HG02571 (cell line): ENCODE data around the gene LDHD.

Experiments
- ATAC-seq: cut with Tn5 transposase; IDR thresholded peaks from one replicate; pipeline ENCODE4 v1.9.1; 2021; ENCODE audit warnings: mild to moderate bottlenecking, moderate library complexity; ENCODE audit not compliant: unreplicated experiment

The LDHD gene

DNA sequence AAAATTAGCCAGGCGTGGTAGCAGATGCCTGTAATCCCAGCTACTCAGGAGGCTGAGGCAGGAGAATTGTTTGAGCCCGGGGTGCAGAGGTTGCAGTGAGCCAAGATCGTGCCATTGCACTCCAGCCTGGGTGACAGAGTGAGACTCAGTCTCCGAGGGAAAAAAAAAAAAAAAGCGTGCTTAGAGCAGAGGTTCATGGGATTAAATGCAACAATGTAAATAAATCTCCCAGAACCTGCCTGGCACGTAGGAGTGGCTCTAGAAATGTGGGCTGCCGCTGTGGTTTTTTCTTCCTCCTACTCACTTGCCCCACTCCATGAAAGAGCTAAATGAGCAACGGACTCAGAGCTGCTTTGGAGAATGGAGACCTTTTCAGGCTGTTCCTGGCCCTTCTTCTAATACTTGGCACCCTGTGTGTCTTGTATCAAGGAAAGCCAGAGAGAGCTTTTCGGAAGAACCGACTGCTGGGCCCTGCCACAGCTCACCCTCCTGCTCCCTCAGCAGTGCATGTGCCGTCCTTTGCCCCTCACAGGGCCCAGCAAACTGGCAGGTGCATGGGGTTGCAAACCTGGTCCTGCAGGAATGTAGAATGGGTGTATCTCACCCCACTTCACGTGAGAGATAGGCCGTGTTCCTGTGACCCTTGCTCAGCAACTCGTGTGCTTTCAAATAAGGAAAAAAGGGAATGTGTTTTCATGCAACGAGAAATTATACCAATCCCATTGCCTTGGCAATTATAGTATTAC, 52.0 kb downstream of the LDHD start:
- ATAC-seq = no peak

DNA sequence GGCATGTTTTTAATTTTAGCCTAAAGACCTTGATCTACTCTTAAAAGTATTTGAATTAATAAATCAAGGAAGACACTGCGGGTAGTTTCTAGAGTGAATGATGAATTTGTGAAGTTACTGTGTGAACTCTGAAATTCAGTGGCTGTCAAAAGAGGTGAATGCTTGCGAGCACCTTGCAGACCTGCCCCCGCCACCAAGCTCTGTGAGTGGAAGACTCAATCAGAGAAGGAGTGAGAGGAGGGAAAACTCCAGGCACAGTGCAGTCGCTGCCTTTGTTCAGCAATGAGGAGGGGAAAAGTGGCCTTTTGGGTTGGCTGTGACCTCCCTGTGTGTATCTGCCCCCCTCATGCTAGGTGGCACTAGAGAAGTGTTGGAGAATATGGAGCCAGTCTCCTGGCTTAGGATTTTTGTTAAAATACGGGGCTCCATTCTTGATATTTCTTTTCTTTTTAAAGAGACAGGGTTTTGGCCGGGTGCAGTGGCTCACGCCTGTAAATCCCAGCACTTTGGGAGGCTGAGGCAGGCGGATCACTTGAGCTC, 53.0 kb downstream of the LDHD start:
- no peak for ATAC-seq

DNA sequence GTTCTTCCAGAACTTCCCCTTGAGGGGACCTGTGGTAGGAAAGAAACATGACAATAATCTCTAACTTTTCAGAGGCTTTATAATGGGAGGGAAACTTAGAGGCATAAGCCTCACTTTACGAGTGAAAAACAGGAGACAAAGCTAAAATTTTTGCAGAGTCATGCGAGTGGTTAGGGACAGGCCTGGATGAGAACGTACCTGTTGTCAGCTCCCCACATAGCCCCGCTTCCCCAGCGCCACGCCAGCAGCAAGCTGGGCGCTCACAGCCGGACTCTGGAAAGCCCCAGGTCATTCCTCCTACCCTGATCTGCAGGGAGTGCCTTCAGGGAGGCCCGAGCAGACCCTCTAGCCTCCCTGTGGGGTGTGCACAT, 53.6 kb downstream of the LDHD start:
- ATAC-seq = no peak

DNA sequence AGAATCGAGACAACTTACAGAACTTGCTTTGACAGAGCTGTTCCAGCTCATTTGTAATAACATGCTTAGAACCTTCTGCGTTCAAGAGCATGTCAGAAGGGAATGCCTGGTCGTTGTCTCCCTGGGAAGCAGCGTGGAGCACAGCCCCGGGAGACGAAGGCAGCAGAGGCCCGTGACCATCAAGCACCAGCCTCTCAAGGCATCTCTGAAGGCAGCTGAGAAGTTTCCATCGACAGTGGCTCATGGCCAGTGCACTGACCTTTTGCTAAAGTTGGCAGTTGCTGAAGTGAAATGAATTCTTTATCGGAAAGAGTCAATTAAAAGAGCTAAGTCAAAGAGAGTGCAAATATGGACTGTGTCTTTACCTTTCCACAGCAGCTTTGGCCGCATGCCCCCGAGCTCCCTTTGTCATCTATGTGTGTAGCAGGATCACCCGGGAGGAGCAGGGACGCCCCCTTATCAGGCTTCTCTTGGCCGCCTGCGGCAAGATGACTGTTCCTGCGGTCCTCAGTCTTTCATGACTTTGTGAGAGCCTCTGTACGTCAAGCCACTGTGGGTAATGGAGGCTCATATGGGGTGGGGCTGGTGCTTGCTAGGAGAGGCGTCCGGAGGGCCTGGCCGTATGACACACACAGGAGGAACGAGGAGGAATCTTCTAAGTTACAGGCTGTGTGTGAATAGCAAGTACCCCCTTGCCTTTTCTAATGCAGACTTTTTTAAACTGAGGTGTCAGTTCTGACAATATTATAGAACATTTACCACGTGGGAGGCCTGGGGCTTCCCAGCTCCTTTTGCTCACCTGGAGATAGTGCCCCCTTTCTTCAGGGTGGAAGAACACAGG, 54.2 kb downstream of the LDHD start:
- ATAC-seq = no peak
